ENCODE measurements around the gene DHX8.

The DHX8 gene

DNA sequence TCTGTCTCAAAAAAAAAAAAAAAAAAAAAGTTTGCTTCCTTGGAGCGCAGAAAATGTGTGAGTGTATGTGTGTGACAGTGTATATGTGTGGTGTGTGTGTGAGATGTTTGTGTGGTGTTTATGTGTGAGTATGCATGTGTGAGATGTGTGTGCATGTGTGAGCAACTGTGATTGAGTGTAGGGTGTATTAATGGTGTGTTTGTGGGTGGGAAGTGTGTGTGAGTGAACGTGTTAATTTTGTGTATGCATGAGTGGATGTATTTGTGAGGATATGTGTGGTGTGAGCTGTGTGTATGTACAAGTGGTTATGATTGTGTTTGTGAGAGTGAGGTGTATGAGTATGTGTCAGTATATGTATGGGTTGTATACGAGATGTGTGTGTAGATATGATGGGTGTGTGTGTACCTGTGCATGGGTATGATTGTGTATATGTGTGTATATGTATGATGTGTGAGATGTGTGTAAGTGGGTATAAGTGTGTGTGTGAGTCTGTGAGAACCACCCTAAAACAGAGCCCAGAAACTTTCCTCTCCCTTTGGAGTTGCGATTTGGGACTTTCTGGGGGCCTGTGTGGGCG is 84.8 kb downstream of the DHX8 start:
- no peak for DNase-seq (ENCODE audit: low spot score)
- TF ChIP-seq, protein P1, sequence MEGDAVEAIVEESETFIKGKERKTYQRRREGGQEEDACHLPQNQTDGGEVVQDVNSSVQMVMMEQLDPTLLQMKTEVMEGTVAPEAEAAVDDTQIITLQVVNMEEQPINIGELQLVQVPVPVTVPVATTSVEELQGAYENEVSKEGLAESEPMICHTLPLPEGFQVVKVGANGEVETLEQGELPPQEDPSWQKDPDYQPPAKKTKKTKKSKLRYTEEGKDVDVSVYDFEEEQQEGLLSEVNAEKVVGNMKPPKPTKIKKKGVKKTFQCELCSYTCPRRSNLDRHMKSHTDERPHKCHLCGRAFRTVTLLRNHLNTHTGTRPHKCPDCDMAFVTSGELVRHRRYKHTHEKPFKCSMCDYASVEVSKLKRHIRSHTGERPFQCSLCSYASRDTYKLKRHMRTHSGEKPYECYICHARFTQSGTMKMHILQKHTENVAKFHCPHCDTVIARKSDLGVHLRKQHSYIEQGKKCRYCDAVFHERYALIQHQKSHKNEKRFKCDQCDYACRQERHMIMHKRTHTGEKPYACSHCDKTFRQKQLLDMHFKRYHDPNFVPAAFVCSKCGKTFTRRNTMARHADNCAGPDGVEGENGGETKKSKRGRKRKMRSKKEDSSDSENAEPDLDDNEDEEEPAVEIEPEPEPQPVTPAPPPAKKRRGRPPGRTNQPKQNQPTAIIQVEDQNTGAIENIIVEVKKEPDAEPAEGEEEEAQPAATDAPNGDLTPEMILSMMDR (IDR thresholded peaks at IDR 0.05): no peak
- Histone ChIP-seq H3K27ac (no peak overlapping the region), H3K4me3 (no peak overlapping the region)

DNA sequence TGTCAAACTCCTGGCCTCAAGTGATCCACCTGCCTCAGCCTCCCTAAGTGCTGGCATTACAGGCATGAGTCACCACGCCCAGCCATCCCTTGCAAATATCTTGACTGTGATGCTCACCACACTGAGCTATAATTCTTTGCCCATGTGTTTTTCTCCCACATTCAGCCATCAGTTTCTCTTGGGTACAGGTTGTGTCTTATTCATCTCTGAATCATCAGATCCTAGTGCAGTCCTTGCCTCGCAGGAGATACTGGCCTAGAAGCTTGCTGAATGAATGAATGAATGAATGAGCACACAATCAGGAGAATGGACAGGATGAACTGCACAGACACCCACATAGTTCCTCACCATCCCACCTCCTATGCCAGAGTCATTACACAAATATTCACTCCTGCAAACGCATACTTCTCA is 86.7 kb downstream of the DHX8 start:
- no peak for DNase-seq (ENCODE audit: low spot score)
- H3K27ac ChIP-seq: no peak overlapping the region
- H3K4me3 ChIP-seq: no peak overlapping the region
- TF ChIP-seq, protein P1 (IDR thresholded peaks at IDR 0.05): no peak

DNA sequence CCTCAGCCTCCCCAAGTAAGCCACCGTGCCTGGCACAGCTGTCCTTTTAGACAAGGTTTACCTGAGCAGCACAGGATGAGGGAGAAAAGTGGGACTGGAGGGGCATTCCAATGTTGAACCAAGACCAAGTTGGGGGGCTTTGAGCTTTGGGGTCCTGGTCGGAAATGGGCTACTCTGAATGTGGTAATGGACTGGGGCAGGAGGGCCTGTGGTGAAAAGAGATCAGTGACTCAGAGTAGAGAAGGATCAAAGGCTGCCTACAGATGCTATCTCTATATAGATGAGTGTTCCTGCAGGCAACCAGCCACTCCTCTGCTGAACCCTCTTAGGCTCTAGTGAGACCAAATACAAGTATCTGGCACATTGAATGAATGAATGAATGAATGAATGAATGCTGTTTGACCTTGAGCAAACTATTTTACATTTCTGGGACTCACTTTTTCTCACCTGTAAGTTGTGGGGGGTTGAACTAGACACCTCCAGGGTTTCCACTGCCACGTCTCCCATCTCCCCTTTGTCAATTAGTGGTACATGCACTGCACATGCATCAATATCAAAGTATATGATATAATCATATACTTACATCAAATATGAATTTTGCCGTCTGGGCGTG is 88.7 kb downstream of the DHX8 start:
- Histone ChIP-seq H3K4me3 (no peak overlapping the region), H3K27ac (no peak overlapping the region)
- DNase-seq (ENCODE audit: low spot score): no peak
- TF ChIP-seq, protein P1 (IDR thresholded peaks at IDR 0.05): no peak

DNA sequence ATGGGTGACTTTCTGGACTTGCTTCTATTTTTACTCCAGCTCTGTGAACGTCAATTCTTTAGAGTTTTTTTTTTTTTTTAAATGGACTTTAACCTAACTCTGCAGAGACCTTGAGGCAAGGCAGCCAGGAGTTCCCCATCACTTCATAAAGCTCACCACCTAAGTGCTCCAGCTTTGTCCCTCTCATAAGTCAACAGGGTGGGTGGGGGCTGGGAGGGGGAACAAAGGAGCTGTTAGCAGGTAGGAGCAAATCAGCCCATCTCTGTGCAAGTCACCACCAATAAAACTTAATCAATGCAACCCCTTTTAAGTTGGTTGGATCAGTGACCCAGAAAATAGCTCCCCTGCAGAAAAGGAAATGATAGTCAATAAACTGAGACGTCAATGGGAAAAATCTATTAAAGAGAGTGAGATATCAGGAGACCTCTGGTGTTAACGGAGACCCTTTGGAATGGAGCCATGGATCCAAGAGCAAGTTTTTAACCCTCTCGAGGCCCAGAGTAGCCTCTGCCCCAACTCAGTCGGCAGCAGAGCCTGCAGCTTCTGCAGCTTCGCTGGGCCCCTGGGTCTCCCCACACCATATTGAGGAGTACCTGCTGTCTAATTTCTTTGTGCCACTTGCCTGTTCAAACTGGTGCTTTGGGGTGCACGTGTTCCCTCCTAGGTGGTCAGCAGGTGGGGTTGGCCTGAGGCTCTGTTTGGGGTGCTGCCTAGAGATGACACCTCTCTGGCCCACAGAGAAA is 90.0 kb downstream of the DHX8 start:
- H3K4me3 ChIP-seq: no peak overlapping the region
- TF ChIP-seq, protein P1 (IDR thresholded peaks at IDR 0.05): no peak
- DNase-seq (ENCODE audit: low spot score): no peak
- H3K27ac ChIP-seq: no peak overlapping the region

DNA sequence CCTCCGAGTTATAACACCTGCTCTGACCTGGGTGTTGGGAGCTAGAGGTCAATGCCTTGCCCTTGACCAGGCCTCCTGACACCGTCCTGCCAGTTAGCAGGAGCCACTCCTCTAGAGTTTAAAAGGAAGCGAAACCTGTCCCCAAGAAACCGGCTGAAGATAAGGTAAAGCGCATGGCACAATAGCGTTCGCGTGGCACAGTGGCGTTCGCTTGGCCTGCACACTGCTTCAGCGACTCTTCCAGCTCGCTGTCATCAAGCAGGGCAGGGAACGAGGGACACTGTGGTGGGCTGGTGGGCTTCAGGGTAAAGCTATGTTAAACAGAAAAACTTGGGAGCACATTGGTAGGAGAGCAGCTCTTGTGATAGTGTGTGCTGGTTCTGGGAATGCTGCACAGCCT is 90.6 kb downstream of the DHX8 start:
- TF ChIP-seq, protein P1 (IDR thresholded peaks at IDR 0.05): no peak
- DNase-seq (ENCODE audit: low spot score): no peak
- no peak overlapping the region for H3K27ac ChIP-seq
- no peak overlapping the region for H3K4me3 ChIP-seq

DNA sequence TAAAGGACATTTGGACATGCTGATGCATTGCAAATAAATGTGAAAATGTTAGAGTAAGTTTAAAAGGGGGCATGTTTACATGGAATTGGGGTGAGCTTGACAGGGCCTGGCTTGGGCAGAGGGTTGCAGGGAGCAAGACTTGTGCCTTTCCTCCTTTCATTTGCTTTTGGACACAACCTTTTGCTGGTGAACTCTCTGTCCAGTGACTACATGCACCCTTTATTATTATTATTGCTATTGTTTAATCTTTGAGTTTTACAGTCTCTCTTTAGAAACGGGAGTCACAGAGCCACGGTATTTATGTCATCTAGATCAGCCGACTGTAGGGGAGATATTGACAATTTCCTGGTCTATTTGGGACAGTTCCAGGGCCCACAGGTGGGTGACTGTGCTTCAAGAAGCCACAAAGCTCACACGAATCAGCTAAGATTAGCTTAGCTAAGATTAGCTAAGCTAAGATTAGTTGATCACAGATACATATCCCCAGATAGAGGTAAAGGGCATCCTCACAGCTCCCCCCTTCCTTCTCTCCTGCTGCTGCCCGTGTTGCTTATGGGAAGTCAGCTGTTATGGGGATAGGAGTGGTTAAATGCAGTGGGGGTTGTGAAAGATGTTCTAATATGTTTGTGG is 91.2 kb downstream of the DHX8 start:
- DNase-seq (ENCODE audit: low spot score): no peak
- no peak overlapping the region for H3K27ac ChIP-seq
- no peak overlapping the region for H3K4me3 ChIP-seq
- TF ChIP-seq, protein P1 (IDR thresholded peaks at IDR 0.05): no peak
